Ovary (tissue), 3 donors: ENCODE measurements around the gene ENOX2.

ENCODE experiments used
- CTCF ChIP-seq, 3 donors: fragments of 450-650 bp in 2 of 3; fragments of 200-600 bp in 1 of 3; IDR thresholded peaks; one replicate each; pipeline versions ENCODE4 v1.5.1 to v1.8.0; 2016 to 2022; ENCODE audit warnings: antibody characterized with exemption in 3 of 3, mild to moderate bottlenecking in 1 of 3
- EP300 ChIP-seq: sonication (generic); formaldehyde crosslinking; IDR thresholded peaks from one replicate; pipeline ENCODE4 v1.6.1; 2017; ENCODE audit warnings: antibody characterized with exemption
- POLR2A ChIP-seq: fragments of 450-650 bp; IDR thresholded peaks from one replicate; pipeline ENCODE4 v1.6.1; 2017; ENCODE audit warnings: antibody characterized with exemption, mild to moderate bottlenecking, moderate library complexity
- donor health status: DM: no; HTN: no; CAD: no.

- TF ChIP-seq CTCF (IDR thresholded peaks at IDR 0.05) = no peak
- TF ChIP-seq POLR2A = no peak
- no peak for TF ChIP-seq EP300
Observed at GRCh38 chrX:130626521-130626920, 276.5 kb downstream of the ENOX2 start.
